ENCODE measurements around the gene SH3GL1.

SH3GL1 gene

DNA sequence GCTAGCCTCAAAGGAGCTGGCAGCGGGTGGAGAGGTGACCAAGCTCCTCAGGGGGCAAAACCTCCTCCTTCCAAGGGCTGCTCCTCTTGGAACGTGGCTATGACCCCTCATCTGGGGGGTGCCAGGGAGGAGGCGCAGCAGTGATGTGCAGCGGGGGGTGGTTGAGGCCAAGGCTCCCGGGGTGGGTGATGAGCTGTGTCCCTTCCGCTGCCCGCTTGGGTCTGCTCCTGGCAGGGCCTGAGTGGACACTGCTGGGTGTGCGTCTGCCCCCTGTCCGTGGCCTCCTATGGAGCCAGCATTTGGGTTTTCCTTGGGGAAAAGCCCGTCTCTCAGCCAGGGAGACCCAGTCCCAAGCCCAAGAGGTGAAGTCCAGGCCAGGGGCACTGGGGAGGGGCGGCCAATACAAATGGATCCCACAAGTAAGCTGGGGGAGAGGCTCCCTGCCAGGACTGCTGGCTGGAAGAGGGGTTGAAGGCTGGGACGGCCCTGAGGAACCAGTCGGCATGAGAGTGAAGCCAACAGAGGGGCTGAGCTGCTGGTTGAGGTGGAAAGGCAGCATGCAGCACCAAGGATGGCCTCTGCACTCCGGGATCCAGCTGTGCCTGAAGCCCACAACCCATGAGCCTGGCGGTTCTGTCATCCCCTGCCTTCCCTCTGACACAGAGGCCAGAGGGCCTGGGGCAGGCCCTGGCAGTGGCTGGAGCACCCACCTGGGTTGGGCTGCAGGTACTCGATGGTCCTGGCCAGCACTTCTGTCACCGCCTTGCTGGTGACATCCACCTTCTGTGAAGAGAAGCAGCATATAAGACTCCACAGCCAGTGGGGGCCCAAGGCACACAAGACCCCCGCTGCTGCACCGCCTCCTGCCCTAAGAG, 34.3 kb downstream of the SH3GL1 start:
- H3K27ac Mint-ChIP-seq: peak overlapping the region in 1 of 2 donors; percentile 84
- no peaks in the 10 kb centered on the region for H3K27me3 Mint-ChIP-seq
- DNase-seq: no peak
- H3K9me3 Mint-ChIP-seq: no peaks in the 10 kb centered on the region
- H3K4me1 Mint-ChIP-seq (ENCODE audit: low read depth in 2 of 2): peaks cover 14 to 24% of the 10 kb centered on the region in 2 donors
- H3K4me3 Mint-ChIP-seq: no peak overlapping the region
- ATAC-seq (replicated peaks): no peak
- peaks cover 55% of the 10 kb centered on the region for H3K36me3 Mint-ChIP-seq (ENCODE audit: insufficient read depth)

DNA sequence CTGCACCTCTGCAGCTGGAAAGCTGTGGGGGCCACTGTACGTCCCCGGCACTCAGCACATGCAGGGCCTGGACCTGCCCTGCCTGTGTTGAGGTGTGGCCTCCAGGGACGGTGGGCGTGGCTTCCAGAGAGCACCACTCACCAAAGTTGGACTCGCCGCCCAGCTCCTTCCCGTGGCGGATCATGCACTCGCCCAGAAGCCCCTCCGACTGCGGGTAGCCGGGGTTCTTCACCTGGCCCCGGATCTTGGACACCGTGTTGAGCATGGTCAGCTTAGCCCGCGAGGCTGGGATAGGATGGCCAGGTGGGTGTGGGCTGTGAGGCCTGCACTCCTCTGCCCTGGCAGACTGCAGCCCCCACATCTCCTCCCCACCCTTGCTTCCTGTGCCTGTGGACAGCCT, 35.0 kb downstream of the SH3GL1 start:
- no peak overlapping the region for H3K4me3 Mint-ChIP-seq
- no peaks in the 10 kb centered on the region for H3K9me3 Mint-ChIP-seq
- H3K27ac Mint-ChIP-seq: peak overlapping the region in 1 of 2 donors; percentile 10
- H3K36me3 Mint-ChIP-seq (ENCODE audit: insufficient read depth): peaks cover 55% of the 10 kb centered on the region
- peaks cover 13 to 19% of the 10 kb centered on the region in 2 donors for H3K4me1 Mint-ChIP-seq (ENCODE audit: low read depth in 2 of 2)
- ATAC-seq (replicated peaks): no peak
- DNase-seq: no peak
- no peaks in the 10 kb centered on the region for H3K27me3 Mint-ChIP-seq

DNA sequence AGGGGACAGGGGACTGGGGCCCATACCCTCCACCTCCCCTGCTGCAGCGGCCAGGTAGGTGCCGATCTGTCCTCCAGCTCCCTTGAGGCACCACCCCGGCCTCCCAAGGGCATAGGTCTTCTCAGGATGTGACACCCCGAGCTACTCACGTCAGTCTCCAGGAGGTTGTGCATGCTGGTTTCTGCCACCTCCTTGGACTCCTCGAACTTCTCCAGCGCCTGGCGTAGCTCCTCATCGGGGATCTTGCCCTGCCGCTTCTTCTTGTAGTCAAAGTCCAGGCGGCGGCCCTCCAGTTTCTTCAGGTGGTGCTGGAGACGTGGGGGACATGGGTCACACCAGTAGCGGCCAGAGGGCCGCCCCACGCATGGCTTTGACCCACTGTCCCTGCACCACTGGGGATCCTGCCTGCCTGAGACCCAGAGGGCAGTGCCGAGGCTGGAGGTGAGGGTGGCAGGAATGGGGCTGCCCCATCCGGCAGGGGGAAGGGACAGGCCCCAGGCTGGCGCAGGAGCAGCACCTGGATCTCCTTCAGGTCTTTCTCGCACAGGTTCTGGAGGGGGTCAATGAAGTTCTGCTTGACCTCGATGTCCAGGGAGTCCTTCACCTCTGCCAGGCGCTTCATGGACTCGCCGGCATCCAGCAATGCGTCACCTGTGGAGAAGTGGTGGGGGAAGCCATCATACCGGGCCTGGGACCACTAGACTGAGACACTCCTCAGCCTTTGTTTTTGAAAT, 36.6 kb downstream of the SH3GL1 start:
- Mint-ChIP-seq H3K9me3 (no peaks in the 10 kb centered on the region), H3K36me3 (ENCODE audit: insufficient read depth) (peaks cover 46% of the 10 kb centered on the region), H3K4me3 (no peak overlapping the region), H3K27me3 (no peaks in the 10 kb centered on the region), H3K27ac (no peak overlapping the region), H3K4me1 (ENCODE audit: low read depth in 2 of 2) (peaks cover 5 to 12% of the 10 kb centered on the region in 2 donors)
- ATAC-seq (replicated peaks): no peak
- no peak for DNase-seq

DNA sequence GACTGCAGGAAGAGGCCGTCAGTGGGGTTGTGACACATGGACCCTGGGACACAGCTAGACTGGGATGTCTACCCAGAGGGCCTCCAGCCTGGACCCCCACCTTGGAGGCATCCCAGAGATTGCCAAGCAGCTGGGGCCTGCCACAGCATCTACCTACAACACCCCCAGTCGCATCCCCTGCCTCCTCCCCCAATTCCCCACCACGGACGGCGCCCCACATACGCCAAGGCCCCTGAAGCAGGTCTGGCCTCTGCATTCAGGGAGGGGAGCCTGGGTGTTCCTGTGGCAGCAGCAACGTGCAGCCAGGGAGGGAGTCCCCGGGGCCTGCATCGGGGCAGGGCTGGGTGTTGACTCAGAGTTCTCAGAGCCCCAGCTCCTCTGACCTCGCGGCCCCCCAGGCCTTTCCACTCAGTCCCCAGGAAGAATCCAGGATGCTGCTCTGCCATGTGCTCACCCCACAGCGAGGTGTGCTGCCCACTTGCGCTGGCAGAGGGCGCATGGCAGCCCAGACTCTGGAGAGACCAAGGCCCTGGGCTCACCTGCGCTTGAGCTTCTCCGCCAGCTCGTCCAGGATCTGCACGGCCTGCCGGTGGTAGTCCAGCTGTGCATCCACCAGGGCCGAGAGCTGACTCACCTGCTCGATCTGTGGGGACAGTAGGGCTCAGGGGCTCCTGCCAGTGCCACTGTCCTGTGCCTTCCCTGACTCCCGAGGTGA, 37.4 kb downstream of the SH3GL1 start:
- Mint-ChIP-seq H3K36me3 (ENCODE audit: insufficient read depth) (peaks cover 43% of the 10 kb centered on the region), H3K4me1 (ENCODE audit: low read depth in 2 of 2) (peaks cover 4 to 6% of the 10 kb centered on the region in 2 donors), H3K27me3 (no peaks in the 10 kb centered on the region), H3K9me3 (no peaks in the 10 kb centered on the region), H3K27ac (no peak overlapping the region), H3K4me3 (no peak overlapping the region)
- no peak for ATAC-seq (replicated peaks)
- DNase-seq: no peak

DNA sequence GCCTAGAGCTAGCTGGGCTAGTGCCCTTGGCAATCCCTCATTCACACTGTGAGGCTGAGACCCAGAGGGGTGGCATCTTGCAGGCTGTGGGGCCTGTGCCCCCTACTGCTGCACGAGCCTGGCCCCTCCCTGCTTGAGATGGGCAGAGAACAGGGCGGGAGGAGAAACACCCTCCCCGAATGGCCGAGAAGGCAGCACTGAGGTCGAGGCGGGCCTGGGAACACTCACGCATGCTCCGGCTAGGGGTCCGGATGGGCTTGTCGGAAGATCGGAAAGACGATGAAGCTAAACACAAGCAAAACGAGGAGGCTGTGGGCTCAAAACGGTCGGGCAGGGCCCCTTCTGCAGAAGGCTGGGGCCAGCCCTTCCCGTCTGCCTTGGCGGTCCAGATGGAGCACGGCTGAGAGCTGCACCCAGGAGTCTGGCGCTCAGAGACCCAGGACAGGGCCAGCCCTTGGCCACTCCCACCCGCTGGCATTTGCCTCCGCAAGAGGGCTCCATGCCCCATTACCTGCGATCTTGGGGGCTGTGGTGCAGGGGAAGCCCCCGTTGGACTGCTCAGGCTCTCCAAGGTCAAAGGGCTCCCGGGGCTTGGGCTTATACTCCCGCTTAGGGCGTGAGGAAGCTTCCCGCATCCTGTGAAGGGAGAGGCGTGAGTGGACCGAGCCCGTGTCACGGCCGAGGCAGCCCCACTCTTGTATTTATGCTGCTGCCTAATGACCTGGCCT, 38.1 kb downstream of the SH3GL1 start:
- Mint-ChIP-seq H3K9me3 (no peaks in the 10 kb centered on the region), H3K27ac (no peak overlapping the region), H3K4me3 (no peak overlapping the region), H3K27me3 (no peaks in the 10 kb centered on the region), H3K4me1 (ENCODE audit: low read depth in 2 of 2) (peaks cover 2 to 4% of the 10 kb centered on the region in 2 donors), H3K36me3 (ENCODE audit: insufficient read depth) (peaks cover 39% of the 10 kb centered on the region)
- no peak for DNase-seq
- ATAC-seq (replicated peaks): no peak

DNA sequence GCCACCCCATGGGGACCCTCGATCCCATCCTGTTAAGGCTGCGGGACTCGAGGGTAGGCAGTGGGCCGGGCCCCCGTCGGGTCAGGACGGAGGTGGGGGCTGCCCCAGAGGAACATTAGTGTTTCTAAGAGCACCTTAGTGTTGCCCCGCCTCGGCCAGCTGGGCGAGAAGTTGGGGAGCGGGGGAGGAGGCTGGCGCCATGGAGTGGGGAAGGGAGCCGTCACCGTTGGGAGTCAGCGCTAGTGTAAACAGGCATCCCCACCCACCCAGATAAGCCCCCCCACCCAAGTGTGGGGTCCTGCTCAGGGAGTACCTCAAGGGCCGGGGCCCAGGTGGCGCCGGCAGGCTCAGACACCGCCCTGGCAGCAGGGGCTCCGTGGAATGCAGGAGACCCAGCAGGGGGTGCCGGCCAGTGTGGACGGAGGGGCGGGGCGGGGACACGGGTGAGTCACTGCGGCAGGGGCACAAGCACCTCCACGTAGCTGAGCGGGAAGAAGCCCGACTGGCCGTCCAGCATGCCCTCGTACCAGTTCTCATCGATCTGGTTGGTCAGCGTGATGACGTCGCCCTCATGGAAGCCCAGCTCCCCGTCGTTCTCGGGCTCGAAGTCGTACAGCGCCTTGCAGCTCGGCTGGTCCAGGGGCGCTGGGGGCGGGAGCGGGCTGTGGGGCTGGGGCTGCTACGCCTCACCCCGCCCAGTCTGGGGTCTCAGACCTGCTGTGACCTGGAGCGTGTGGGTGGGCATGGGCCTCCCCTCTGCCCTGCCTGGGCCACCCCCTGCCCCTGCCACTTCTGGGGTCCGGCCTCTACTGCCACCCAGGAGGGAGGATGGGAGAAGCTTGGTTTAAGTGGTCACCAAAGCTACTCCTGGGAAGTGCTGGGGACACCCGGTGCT, 38.9 kb downstream of the SH3GL1 start:
- Mint-ChIP-seq H3K9me3 (no peaks in the 10 kb centered on the region), H3K27ac (no peak overlapping the region), H3K4me1 (ENCODE audit: low read depth in 2 of 2) (peaks cover 2 to 4% of the 10 kb centered on the region in 2 donors), H3K36me3 (ENCODE audit: insufficient read depth) (peaks cover 38% of the 10 kb centered on the region), H3K27me3 (no peaks in the 10 kb centered on the region), H3K4me3 (no peak overlapping the region)
- ATAC-seq (replicated peaks) (no peak), DNase-seq (no peak)

DNA sequence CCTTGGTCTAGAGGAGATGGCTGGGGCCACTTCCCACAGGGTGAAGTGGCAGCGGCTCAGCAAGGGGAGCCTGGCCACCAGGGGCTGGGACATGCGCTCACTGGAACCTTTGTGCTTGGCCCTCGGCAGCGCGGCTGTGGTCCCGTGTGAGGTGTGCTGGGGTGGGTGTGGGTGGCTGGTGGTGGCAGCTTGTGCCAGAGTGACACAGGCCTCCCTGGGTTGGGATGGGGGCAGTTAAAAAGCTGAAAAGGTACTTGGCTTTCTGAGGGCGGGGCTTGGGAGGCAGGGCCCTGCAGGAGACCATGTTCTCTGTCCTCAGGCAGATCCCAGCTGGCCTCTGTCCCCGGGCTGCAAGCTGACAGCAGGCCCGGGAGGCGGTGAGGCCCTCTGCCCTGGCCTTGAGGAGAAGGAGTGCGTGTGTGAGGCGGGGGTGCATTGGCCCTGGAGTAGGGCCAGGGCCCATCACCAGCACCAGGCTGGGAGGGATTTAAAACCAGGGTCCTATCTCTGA, 39.7 kb downstream of the SH3GL1 start:
- DNase-seq (no peak), ATAC-seq (replicated peaks) (no peak)
- Mint-ChIP-seq H3K27ac (peak overlapping the region; percentile 57 to 58), H3K27me3 (no peaks in the 10 kb centered on the region), H3K4me3 (no peak overlapping the region), H3K9me3 (no peaks in the 10 kb centered on the region), H3K36me3 (ENCODE audit: insufficient read depth) (peaks cover 38% of the 10 kb centered on the region), H3K4me1 (ENCODE audit: low read depth in 2 of 2) (peaks cover 2 to 4% of the 10 kb centered on the region in 2 donors)

DNA sequence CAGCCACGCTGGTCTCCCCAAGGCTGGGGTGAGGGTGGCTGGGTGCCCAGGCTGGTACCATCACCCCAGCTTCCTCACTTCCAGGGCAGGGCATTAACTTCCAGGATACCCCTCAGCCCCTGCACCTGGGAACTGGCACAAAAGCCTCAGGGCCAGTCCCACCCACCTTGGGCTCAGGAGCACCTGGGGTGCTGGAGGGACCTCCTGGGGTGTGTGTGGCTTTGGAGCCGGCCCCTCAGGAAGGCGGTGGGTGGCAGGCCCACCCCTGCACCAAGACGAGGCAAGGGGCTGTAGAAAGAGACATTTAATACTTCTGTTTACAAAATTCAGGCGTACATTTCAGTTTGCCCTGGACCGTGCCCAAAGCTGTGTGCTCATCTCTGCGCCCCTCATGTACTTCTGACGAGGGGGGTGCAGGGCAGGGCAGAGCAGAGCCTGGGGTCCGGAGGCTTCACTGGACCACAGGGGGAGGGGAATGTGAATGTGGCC, 40.2 kb downstream of the SH3GL1 start:
- no peak for DNase-seq
- Mint-ChIP-seq H3K4me3 (no peak overlapping the region), H3K4me1 (ENCODE audit: low read depth in 2 of 2) (peaks cover 2 to 4% of the 10 kb centered on the region in 2 donors), H3K27ac (peak overlapping the region; percentile 57 to 58), H3K27me3 (no peaks in the 10 kb centered on the region), H3K9me3 (no peaks in the 10 kb centered on the region), H3K36me3 (ENCODE audit: insufficient read depth) (peaks cover 37% of the 10 kb centered on the region)
- no peak for ATAC-seq (replicated peaks)

DNA sequence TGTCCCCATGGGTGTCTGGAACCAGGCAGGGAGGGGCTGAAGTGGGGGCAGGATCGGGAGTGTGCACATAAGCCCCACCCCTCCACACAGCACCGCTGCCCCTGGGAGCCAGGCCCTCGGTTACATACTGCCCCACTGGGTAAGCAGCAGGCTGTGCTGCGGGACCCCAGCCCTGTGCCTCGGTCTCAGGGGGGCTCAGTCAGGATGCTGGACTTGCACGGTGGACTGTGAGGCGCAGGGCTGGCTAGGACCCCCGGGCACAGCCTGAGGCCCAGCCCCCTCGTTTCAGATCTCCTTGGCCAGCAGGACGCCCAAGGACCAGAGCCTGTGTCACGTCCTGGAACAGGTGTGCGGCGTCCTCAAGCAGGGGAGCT, 40.7 kb downstream of the SH3GL1 start:
- Mint-ChIP-seq H3K4me3 (no peak overlapping the region), H3K9me3 (no peaks in the 10 kb centered on the region), H3K27ac (peak overlapping the region in 1 of 2 donors; percentile 57), H3K27me3 (no peaks in the 10 kb centered on the region), H3K36me3 (ENCODE audit: insufficient read depth) (peaks cover 32% of the 10 kb centered on the region), H3K4me1 (ENCODE audit: low read depth in 2 of 2) (peaks cover 2 to 4% of the 10 kb centered on the region in 2 donors)
- ATAC-seq (replicated peaks) (no peak), DNase-seq (no peak)

DNA sequence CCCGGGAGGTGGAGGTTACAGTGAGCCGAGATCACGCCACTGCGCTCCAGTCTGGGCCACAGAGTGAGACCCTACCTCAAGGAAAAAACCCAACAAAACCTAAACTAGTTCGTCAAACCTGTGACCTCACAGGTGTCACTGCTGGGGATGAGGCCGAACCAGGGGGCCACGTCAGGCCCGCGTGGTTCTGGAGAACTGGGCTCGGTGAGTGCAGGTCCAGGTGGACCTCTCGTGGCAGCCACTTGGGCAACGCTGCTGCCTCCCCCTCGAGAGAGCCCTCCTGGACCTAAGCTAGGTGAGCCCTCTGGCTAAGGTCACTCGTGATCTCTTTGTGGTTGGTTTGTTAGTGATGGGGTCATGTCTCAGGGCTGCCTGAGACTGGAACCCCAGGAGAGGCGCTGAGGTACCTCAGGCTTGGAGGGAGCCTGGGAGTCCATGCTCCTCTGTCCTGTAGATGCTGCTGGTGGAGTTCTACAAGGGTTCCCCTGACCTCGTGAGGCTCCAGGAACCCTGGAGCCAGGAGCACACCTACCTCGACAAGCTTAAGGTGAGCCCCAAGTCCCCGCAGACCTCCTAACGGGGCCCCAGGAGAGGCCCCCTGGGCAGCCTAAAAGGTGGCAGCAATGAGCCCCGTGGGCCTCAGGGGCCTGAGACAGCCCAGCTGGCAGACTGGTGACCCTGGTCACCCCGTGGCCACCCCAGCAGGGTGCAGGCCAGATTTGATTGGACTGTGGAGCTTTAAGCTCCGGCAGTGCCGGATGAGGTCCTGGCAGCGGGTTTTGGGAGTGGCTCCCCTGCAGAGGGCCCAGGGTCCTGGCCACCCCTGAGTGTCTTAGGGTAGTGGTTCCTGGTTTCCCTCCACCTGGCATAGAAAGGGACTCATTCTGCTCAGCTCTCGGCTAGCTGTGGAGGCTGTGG, 41.4 kb downstream of the SH3GL1 start:
- no peaks in the 10 kb centered on the region for H3K9me3 Mint-ChIP-seq
- ATAC-seq (replicated peaks): no peak
- H3K27me3 Mint-ChIP-seq: no peaks in the 10 kb centered on the region
- peaks cover 35% of the 10 kb centered on the region for H3K36me3 Mint-ChIP-seq (ENCODE audit: insufficient read depth)
- H3K4me1 Mint-ChIP-seq (ENCODE audit: low read depth in 2 of 2): peaks cover 2 to 4% of the 10 kb centered on the region in 2 donors
- DNase-seq: no peak
- H3K4me3 Mint-ChIP-seq: no peak overlapping the region
- peak overlapping the region in 1 of 2 donors; percentile 53 for H3K27ac Mint-ChIP-seq

DNA sequence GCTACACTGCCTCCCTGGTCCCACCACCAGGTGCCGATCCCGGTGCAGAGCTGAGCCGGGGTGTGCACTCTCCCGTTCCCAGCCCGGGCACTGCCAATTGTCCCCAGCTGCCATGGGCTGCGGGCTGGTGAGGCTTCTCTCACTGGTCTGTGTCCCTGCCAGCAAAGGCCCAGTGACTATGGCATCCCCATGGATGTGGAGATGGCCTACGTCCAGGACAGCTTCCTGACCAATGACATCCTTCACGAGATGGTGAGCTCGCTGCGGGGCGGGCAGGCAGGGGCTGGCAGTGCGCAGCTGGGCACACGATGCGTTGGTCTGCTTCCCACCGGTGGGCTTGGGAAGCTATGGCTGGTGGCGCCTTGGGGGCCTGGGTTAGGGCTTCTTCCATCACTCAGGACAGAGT, 42.4 kb downstream of the SH3GL1 start:
- ATAC-seq (replicated peaks): no peak
- Mint-ChIP-seq H3K27ac (no peak overlapping the region), H3K27me3 (no peaks in the 10 kb centered on the region)

More for the DNA sequence above, 42.4 kb downstream of the SH3GL1 start:
- Mint-ChIP-seq H3K4me3 (no peak overlapping the region), H3K36me3 (ENCODE audit: insufficient read depth) (peaks cover 28% of the 10 kb centered on the region), H3K4me1 (ENCODE audit: low read depth in 2 of 2) (peaks cover 2 to 4% of the 10 kb centered on the region in 2 donors), H3K9me3 (no peaks in the 10 kb centered on the region)
- no peak for DNase-seq

Measured in effector memory CD8-positive, alpha-beta T cell (primary cell).